ENCODE data around the gene BACH2. TPM values are rescaled to one million over a fixed set of nuclear protein-coding genes. Genes with fewer than 3 reads are reported as not detected.

The BACH2 gene
- total and polyA plus RNA-seq, 2 donors: 0.90 to 7.5 TPM

- H3K4me1 ChIP-seq (ENCODE audit: insufficient read depth): no peaks in the 10 kb centered on the region
- DNase-seq (ENCODE audit: extremely low spot score): no peak
- no peak overlapping the region for H3K4me3 ChIP-seq (ENCODE audit: low read depth, low read length)
- H3K27ac ChIP-seq (ENCODE audit: low read depth): no peak overlapping the region
- H3K36me3 ChIP-seq (ENCODE audit: insufficient read depth): no peaks in the 10 kb centered on the region
- WGBS: 60% methylated on average over 5 of the region's 5 CpGs
Observed at GRCh38 chr6:90158936-90159335, 137.7 kb downstream of the BACH2 start.

- no peak overlapping the region for H3K4me3 ChIP-seq (ENCODE audit: low read depth, low read length)
- WGBS: 85% methylated on average over 7 of the region's 7 CpGs
- no peak for DNase-seq (ENCODE audit: extremely low spot score)
- no peaks in the 10 kb centered on the region for H3K36me3 ChIP-seq (ENCODE audit: insufficient read depth)
- no peak overlapping the region for H3K27ac ChIP-seq (ENCODE audit: low read depth)
- no peaks in the 10 kb centered on the region for H3K4me1 ChIP-seq (ENCODE audit: insufficient read depth)
Observed at GRCh38 chr6:90157441-90157840, 139.2 kb downstream of the BACH2 start.

- Histone ChIP-seq H3K36me3 (ENCODE audit: insufficient read depth) (no peaks in the 10 kb centered on the region), H3K4me1 (ENCODE audit: insufficient read depth) (no peaks in the 10 kb centered on the region)
Observed at GRCh38 chr6:90156861-90157260, 139.8 kb downstream of the BACH2 start.

GRCh38 chr6:90154755-90155470 lies 141.7 kb downstream of the BACH2 start:
- H3K27ac ChIP-seq (ENCODE audit: low read depth): no peak overlapping the region

More at GRCh38 chr6:90156861-90157260, 139.8 kb downstream of the BACH2 start:
- Histone ChIP-seq H3K4me3 (ENCODE audit: low read depth, low read length) (no peak overlapping the region), H3K27ac (ENCODE audit: low read depth) (no peak overlapping the region)
- no peak for DNase-seq (ENCODE audit: extremely low spot score)
- 78% methylated on average over 5 of the region's 5 CpGs for WGBS

GRCh38 chr6:90151576-90152422 lies 144.8 kb downstream of the BACH2 start:
- Histone ChIP-seq H3K4me3 (ENCODE audit: low read depth, low read length) (no peak overlapping the region), H3K27ac (ENCODE audit: low read depth) (no peak overlapping the region), H3K4me1 (ENCODE audit: insufficient read depth) (no peaks in the 10 kb centered on the region), H3K36me3 (ENCODE audit: insufficient read depth) (no peaks in the 10 kb centered on the region)
- WGBS: 60% methylated on average over 4 of the region's 4 CpGs
- no peak for DNase-seq (ENCODE audit: extremely low spot score)

More at GRCh38 chr6:90154755-90155470, 141.7 kb downstream of the BACH2 start:
- Histone ChIP-seq H3K4me3 (ENCODE audit: low read depth, low read length) (no peak overlapping the region), H3K36me3 (ENCODE audit: insufficient read depth) (no peaks in the 10 kb centered on the region), H3K4me1 (ENCODE audit: insufficient read depth) (no peaks in the 10 kb centered on the region)
- 47% methylated on average over 8 of the region's 8 CpGs for WGBS
- no peak for DNase-seq (ENCODE audit: extremely low spot score)

- Histone ChIP-seq H3K27ac (ENCODE audit: low read depth) (no peak overlapping the region), H3K36me3 (ENCODE audit: insufficient read depth) (no peaks in the 10 kb centered on the region), H3K4me1 (ENCODE audit: insufficient read depth) (no peaks in the 10 kb centered on the region), H3K4me3 (ENCODE audit: low read depth, low read length) (no peak overlapping the region)
- WGBS: 77% methylated on average over 3 of the region's 3 CpGs
- no peak for DNase-seq (ENCODE audit: extremely low spot score)
Observed at GRCh38 chr6:90149280-90149679, 147.4 kb downstream of the BACH2 start.

GRCh38 chr6:90148867-90149266 lies 147.8 kb downstream of the BACH2 start:
- H3K4me1 ChIP-seq (ENCODE audit: insufficient read depth): no peaks in the 10 kb centered on the region
- no peak for DNase-seq (ENCODE audit: extremely low spot score)
- WGBS: 91% methylated on average over 5 of the region's 5 CpGs

GRCh38 chr6:90146921-90147649 lies 149.6 kb downstream of the BACH2 start:
- DNase-seq (ENCODE audit: extremely low spot score): no peak
- WGBS: 87% methylated on average over 13 of the region's 13 CpGs
- H3K27ac ChIP-seq (ENCODE audit: low read depth): no peak overlapping the region
- H3K4me3 ChIP-seq (ENCODE audit: low read depth, low read length): no peak overlapping the region
- H3K36me3 ChIP-seq (ENCODE audit: insufficient read depth): no peaks in the 10 kb centered on the region
- no peaks in the 10 kb centered on the region for H3K4me1 ChIP-seq (ENCODE audit: insufficient read depth)

More at GRCh38 chr6:90148867-90149266, 147.8 kb downstream of the BACH2 start:
- H3K4me3 ChIP-seq (ENCODE audit: low read depth, low read length): no peak overlapping the region
- no peak overlapping the region for H3K27ac ChIP-seq (ENCODE audit: low read depth)
- H3K36me3 ChIP-seq (ENCODE audit: insufficient read depth): no peaks in the 10 kb centered on the region

- Histone ChIP-seq H3K27ac (ENCODE audit: low read depth) (no peak overlapping the region), H3K36me3 (ENCODE audit: insufficient read depth) (no peaks in the 10 kb centered on the region), H3K4me1 (ENCODE audit: insufficient read depth) (no peaks in the 10 kb centered on the region), H3K4me3 (ENCODE audit: low read depth, low read length) (no peak overlapping the region)
- 93% methylated on average over 4 of the region's 4 CpGs for WGBS
- no peak for DNase-seq (ENCODE audit: extremely low spot score)
Observed at GRCh38 chr6:90146024-90146423, 150.6 kb downstream of the BACH2 start.

- Histone ChIP-seq H3K36me3 (ENCODE audit: insufficient read depth) (no peaks in the 10 kb centered on the region), H3K27ac (ENCODE audit: low read depth) (no peak overlapping the region), H3K4me3 (ENCODE audit: low read depth, low read length) (no peak overlapping the region), H3K4me1 (ENCODE audit: insufficient read depth) (no peaks in the 10 kb centered on the region)
- 91% methylated on average over 3 of the region's 3 CpGs for WGBS
- no peak for DNase-seq (ENCODE audit: extremely low spot score)
Observed at GRCh38 chr6:90144928-90145555, 151.6 kb downstream of the BACH2 start.

GRCh38 chr6:90144396-90144795 lies 152.2 kb downstream of the BACH2 start:
- WGBS: 86% methylated on average over 3 of the region's 3 CpGs
- DNase-seq (ENCODE audit: extremely low spot score): no peak
- no peak overlapping the region for H3K4me3 ChIP-seq (ENCODE audit: low read depth, low read length)
- no peaks in the 10 kb centered on the region for H3K36me3 ChIP-seq (ENCODE audit: insufficient read depth)
- no peaks in the 10 kb centered on the region for H3K4me1 ChIP-seq (ENCODE audit: insufficient read depth)
- H3K27ac ChIP-seq (ENCODE audit: low read depth): no peak overlapping the region

- Histone ChIP-seq H3K36me3 (ENCODE audit: insufficient read depth) (no peaks in the 10 kb centered on the region), H3K4me1 (ENCODE audit: insufficient read depth) (no peaks in the 10 kb centered on the region)
- WGBS: 97% methylated on average over 1 of the region's 1 CpG
Observed at GRCh38 chr6:90140683-90141082, 156.0 kb downstream of the BACH2 start.

GRCh38 chr6:90139272-90139817 lies 157.3 kb downstream of the BACH2 start:
- 98% methylated on average over 7 of the region's 7 CpGs for WGBS
- H3K4me1 ChIP-seq (ENCODE audit: insufficient read depth): no peaks in the 10 kb centered on the region

More at GRCh38 chr6:90140683-90141082, 156.0 kb downstream of the BACH2 start:
- no peak overlapping the region for H3K4me3 ChIP-seq (ENCODE audit: low read depth, low read length)
- no peak for DNase-seq (ENCODE audit: extremely low spot score)
- no peak overlapping the region for H3K27ac ChIP-seq (ENCODE audit: low read depth)

More at GRCh38 chr6:90139272-90139817, 157.3 kb downstream of the BACH2 start:
- Histone ChIP-seq H3K27ac (ENCODE audit: low read depth) (no peak overlapping the region), H3K36me3 (ENCODE audit: insufficient read depth) (no peaks in the 10 kb centered on the region), H3K4me3 (ENCODE audit: low read depth, low read length) (no peak overlapping the region)
- DNase-seq (ENCODE audit: extremely low spot score): no peak
